GM12878 (cell line): Measurements from ENCODE around the gene IFT172. TPM values are rescaled to one million over a fixed set of nuclear protein-coding genes. Genes with fewer than 3 reads are reported as not detected.

ENCODE experiments used
- ATAC-seq: fragments of 200-7000 bp; cut with Tn5 transposase; 3 replicates; pipeline ENCODE4 v1.9.1; 2020; ENCODE audit warnings: mild to moderate bottlenecking, moderate library complexity
- BruUV-seq: library from RNA; stranded (reverse); fragments of 400-500 nt; replicated peaks from 2 replicates; lab custom pipeline; 2021; lab: Mats Ljungman, UMichigan
- CTCF ChIA-PET: fragments of 300-600 bp; sonication (Branson Sonifier 250); formaldehyde crosslinking; extraction: SDS; loops from one replicate; lab custom pipeline; 2021; ENCODE audit warnings: inconsistent platforms; lab: Yijun Ruan, JAX
- POLR2A ChIA-PET: fragments of 350-600 bp; formaldehyde crosslinking; extraction: SDS; loops from one replicate; lab custom pipeline; 2021; ENCODE audit warnings: inconsistent platforms; lab: Charles Lee
- RAD21 ChIA-PET: fragments of 300-600 bp; sonication (Branson Sonifier 250); formaldehyde crosslinking; loops from one replicate; lab custom pipeline; 2023; ENCODE audit warnings: antibody characterized with exemption; ENCODE audit not compliant: unreplicated experiment; lab: Charles Lee
- SMC1A ChIA-PET: fragments of 300-600 bp; sonication (Branson Sonifier 250); formaldehyde crosslinking; loops from one replicate; lab custom pipeline; 2023; ENCODE audit not compliant: unreplicated experiment, uncharacterized antibody; lab: Charles Lee
- DNase-seq: peaks from one replicate; pipeline ENCODE4 v3.0.0-alpha.2; 2011; ENCODE audit warnings: low read depth, low spot score
- FAIRE-seq: peaks from 3 replicates; lab custom pipeline; 2011; peaks lifted over from hg19 to GRCh38; lab: Jason Lieb, UNC
- H2AFZ ChIP-seq: 2 replicates; pipeline ENCODE4 v1.6.0; 2011; ENCODE audit warnings: low read depth, low read length, control low read depth; ENCODE audit not compliant: control insufficient read depth
- H3K27ac ChIP-seq: 2 replicates; pipeline ENCODE4 v1.5.1; 2011; ENCODE audit warnings: control low read depth; ENCODE audit not compliant: control insufficient read depth, insufficient read depth
- H3K27me3 ChIP-seq, 2 experiments: replicated peaks in 1 of 2; 2 replicates each; pipeline versions ENCODE4 v1.6.0 to v1.6.1; 2011; ENCODE audit warnings: low read length in 1 of 2; ENCODE audit not compliant: control insufficient read depth in 2 of 2, insufficient read depth in 2 of 2
- H3K36me3 ChIP-seq, 2 experiments: 2 replicates each; pipeline ENCODE4 v1.5.1; 2011; ENCODE audit warnings: low read length in 1 of 2; ENCODE audit not compliant: control insufficient read depth in 2 of 2, insufficient read depth in 2 of 2
- H3K4me1 ChIP-seq: 2 replicates; pipeline ENCODE4 v1.6.1; 2011; ENCODE audit warnings: mild to moderate bottlenecking, low read length, moderate library complexity, mixed read lengths; ENCODE audit not compliant: control insufficient read depth, insufficient read depth
- H3K4me2 ChIP-seq: 2 replicates; pipeline ENCODE4 v1.6.0; 2011; ENCODE audit warnings: control low read depth; ENCODE audit not compliant: control insufficient read depth, insufficient read depth
- H3K4me3 ChIP-seq: fragments of 200-600 bp; sonication (generic); 2 replicates; pipeline ENCODE4 v1.5.1; 2016
- H3K79me2 ChIP-seq: 2 replicates; pipeline ENCODE4 v1.6.0; 2011; ENCODE audit warnings: low read length; ENCODE audit not compliant: control insufficient read depth, insufficient read depth
- H3K9ac ChIP-seq: 2 replicates; pipeline ENCODE4 v1.8.0; 2011; ENCODE audit warnings: low read length, control low read depth, mixed read lengths; ENCODE audit not compliant: control insufficient read depth, insufficient read depth
- H3K9me3 ChIP-seq: replicated peaks from 3 replicates; pipeline ENCODE4 v1.5.1; 2011; ENCODE audit warnings: mild to moderate bottlenecking, low read length; ENCODE audit not compliant: control insufficient read depth, insufficient read depth
- H4K20me1 ChIP-seq: 2 replicates; pipeline ENCODE4 v1.6.0; 2011; ENCODE audit not compliant: control insufficient read depth, insufficient read depth
- HDAC2 ChIP-seq: fragments of 200-600 bp; sonication (generic); IDR thresholded peaks from 2 replicates; pipeline ENCODE4 v1.6.1; 2017
- IRF5 ChIP-seq: fragments of 450-650 bp; IDR thresholded peaks from 2 replicates; pipeline ENCODE4 v1.6.1; 2017; ENCODE audit warnings: borderline replicate concordance
- NR2F1 ChIP-seq: fragments of 450-650 bp; conservative IDR thresholded peaks from 2 replicates; pipeline ENCODE4 v1.6.1; 2017; ENCODE audit warnings: mild to moderate bottlenecking
- PBX3 ChIP-seq: IDR thresholded peaks from 2 replicates; pipeline ENCODE4 v1.6.1; 2011; ENCODE audit warnings: mild to moderate bottlenecking, low read depth, low read length, moderate library complexity; ENCODE audit not compliant: insufficient replicate concordance
- POU2F2 ChIP-seq: IDR thresholded peaks from 3 replicates; pipeline ENCODE4 v1.6.1; 2011; ENCODE audit warnings: low read depth, mild to moderate bottlenecking, low read length, borderline replicate concordance
- SPI1 ChIP-seq: IDR thresholded peaks from 2 replicates; pipeline ENCODE4 v1.6.1; 2011; ENCODE audit warnings: low read depth, mild to moderate bottlenecking, low read length, moderate library complexity, borderline replicate concordance; ENCODE audit not compliant: insufficient read depth
- ZNF207 ChIP-seq: fragments of 450-650 bp; IDR thresholded peaks from 2 replicates; pipeline ENCODE4 v1.6.1; 2014; ENCODE audit warnings: antibody characterized with exemption, mild to moderate bottlenecking, borderline replicate concordance
- ZNF384 ChIP-seq: IDR thresholded peaks from 2 replicates; pipeline ENCODE4 v1.6.1; 2012; ENCODE audit warnings: low read depth, mild to moderate bottlenecking, low read length, improper control_type of control experiment, borderline replicate concordance
- ZNF592 ChIP-seq: fragments of 450-650 bp; IDR thresholded peaks from 2 replicates; pipeline ENCODE4 v1.6.1; 2017; ENCODE audit warnings: mild to moderate bottlenecking, moderate library complexity
- WGBS: methylation state at CpG from one replicate; pipeline ENCODE4 v1.1.6; 2016; ENCODE audit warnings: low lambda C conversion rate; ENCODE audit not compliant: insufficient replicate concordance, insufficient coverage; ENCODE audit errors: missing lambda C conversion rate; 5-methylcytosine and 5-hydroxymethylcytosine counted together
- in situ Hi-C: fragments of 300-500 bp; cut with MboI; formaldehyde crosslinking; loops from 9 replicates; pipeline ENCODE4 v1.14.3; 2018; ENCODE audit warnings: mixed read lengths
- intact Hi-C: fragments of 100-400 bp; cut with micrococcal nuclease; formaldehyde crosslinking; loops from one replicate; pipeline ENCODE4 v1.14.2; 2022; ENCODE audit not compliant: unreplicated experiment
- polyA plus RNA-seq, 11 experiments: library from polyadenylated mRNA; depleted of rRNA in 4 of 11; unstranded in 6 of 11; stranded (reverse) in 5 of 11; fragments of >200 nt; fragmentation: Nextera tagmentation in 4 of 11; fragmentation: Illumina TruSeq in 1 of 11; extraction: Ambion mirVana in 4 of 11; extraction: Trizol in 1 of 11; gene quantifications; 1 replicate in 1 of 11; 2 replicates in 10 of 11; pipeline versions ENCODE4 v1.2.1 to v1.2.3, GENCODE V29; 2011 to 2016; ENCODE audit warnings: inconsistent platforms in 2 of 11, missing spikeins in 2 of 11, low read depth in 1 of 11
- total RNA-seq, 4 experiments: library from RNA; depleted of rRNA in 3 of 4; stranded (reverse); fragments of >200 nt in 3 of 4; fragmentation: Illumina TruSeq in 1 of 4; extraction: Trizol in 1 of 4; gene quantifications; 2 replicates each; pipeline versions ENCODE4 v1.2.1 to v1.2.3, GENCODE V29; 2013 to 2021

The IFT172 gene
- total and polyA plus RNA-seq, 10 of the 15 experiments (the other 5 are each of a cell fraction or from before 2014, with no cell fraction given) = 2.4 to 8.6 (median 6.2) TPM

- ChIA-PET RAD21 (no interaction called here), CTCF (no interaction called here), SMC1A (no interaction called here), POLR2A (interaction anchor here (0.6 to 0.7 kb wide), 2 partner anchors 123 to 323 kb away, joined by 3 read pairs; no protein-coding TSS in a partner anchor)
- H2AFZ ChIP-seq = no peak overlapping the region
- H3K9me3 ChIP-seq = no peaks in the 10 kb centered on the region
- no peaks in the 10 kb centered on the region for H4K20me1 ChIP-seq
- BruUV-seq = no TSS peak
- no peaks in the 10 kb centered on the region for H3K79me2 ChIP-seq
- in situ Hi-C loops = no loop called here
- WGBS = 82% methylated on average over 7 of the region's 7 CpGs
- FAIRE-seq (no peak), DNase-seq (no peak), ATAC-seq (no peak)
- no peak overlapping the region for H3K4me3 ChIP-seq
- H3K27me3 ChIP-seq = no peaks in the 10 kb centered on the region
- H3K4me2 ChIP-seq = no peak overlapping the region
- intact Hi-C loops = no loop called here
- H3K9ac ChIP-seq = no peak overlapping the region
- H3K36me3 ChIP-seq = no peaks in the 10 kb centered on the region
- no peak for TF ChIP-seq SPI1
- no peak for TF ChIP-seq POU2F2
- TF ChIP-seq ZNF384 = no peak
- no peak for TF ChIP-seq NR2F1
- no peak for TF ChIP-seq PBX3
- no peak for TF ChIP-seq ZNF592
- no peak for TF ChIP-seq IRF5
- TF ChIP-seq HDAC2 = no peak
- no peak for TF ChIP-seq ZNF207
- no peak overlapping the region for H3K27ac ChIP-seq
- H3K4me1 ChIP-seq = no peaks in the 10 kb centered on the region
Observed at GRCh38 chr2:27464443-27464842, 25.1 kb downstream of the IFT172 start.
